ENCODE results near the gene LRP1. TPM values are rescaled to one million over a fixed set of nuclear protein-coding genes. Genes with fewer than 3 reads are reported as not detected.

The LRP1 gene
- polyA plus RNA-seq, 2 donors: 29.6 to 47.6 TPM

- H3K4me3 ChIP-seq (ENCODE audit: low read depth in 1 of 2, low read length in 2 of 2): no peak overlapping the region
- peaks cover 5 to 43% of the 10 kb centered on the region in 2 donors for H3K36me3 ChIP-seq (ENCODE audit: control insufficient read depth in 2 of 2, insufficient read depth in 2 of 2, low read length in 1 of 2)
- no peak overlapping the region for H3K27ac ChIP-seq (ENCODE audit: low read depth in 2 of 2, low read length in 1 of 2)
- 78 to 89% methylated on average over 4 of the region's 4 CpGs for WGBS, 2 donors
- no peaks in the 10 kb centered on the region for H3K9me3 ChIP-seq (ENCODE audit: control insufficient read depth in 2 of 2, insufficient read depth in 1 of 2, low read depth in 1 of 2, low read length in 1 of 2)
- H3K27me3 ChIP-seq (ENCODE audit: control insufficient read depth in 1 of 2, insufficient read depth in 2 of 2, low read length in 2 of 2): no peaks in the 10 kb centered on the region
- H3K4me1 ChIP-seq (ENCODE audit: control insufficient read depth in 2 of 2, insufficient read depth in 2 of 2, low read length in 1 of 2): peaks cover 0 to 6% of the 10 kb centered on the region in 2 donors
Measured at GRCh38 chr12:57160040-57160439, 31.8 kb downstream of the LRP1 start.

- Histone ChIP-seq H3K4me3 (ENCODE audit: low read depth in 1 of 2, low read length in 2 of 2) (no peak overlapping the region), H3K27ac (ENCODE audit: low read depth in 2 of 2, low read length in 1 of 2) (no peak overlapping the region), H3K9me3 (ENCODE audit: control insufficient read depth in 2 of 2, insufficient read depth in 1 of 2, low read depth in 1 of 2, low read length in 1 of 2) (no peaks in the 10 kb centered on the region), H3K27me3 (ENCODE audit: control insufficient read depth in 1 of 2, insufficient read depth in 2 of 2, low read length in 2 of 2) (no peaks in the 10 kb centered on the region), H3K4me1 (ENCODE audit: control insufficient read depth in 2 of 2, insufficient read depth in 2 of 2, low read length in 1 of 2) (peaks cover 0 to 7% of the 10 kb centered on the region in 2 donors), H3K36me3 (ENCODE audit: control insufficient read depth in 2 of 2, insufficient read depth in 2 of 2, low read length in 1 of 2) (peaks cover 6 to 44% of the 10 kb centered on the region in 2 donors)
- 92 to 95% methylated on average over 14 of the region's 14 CpGs for WGBS, 2 donors
Measured at GRCh38 chr12:57160741-57161140, 32.5 kb downstream of the LRP1 start.

- no peak overlapping the region for H3K4me3 ChIP-seq (ENCODE audit: low read depth in 1 of 2, low read length in 2 of 2)
- WGBS, 2 donors: 91 to 94% methylated on average over 7 of the region's 7 CpGs
- H3K27me3 ChIP-seq (ENCODE audit: control insufficient read depth in 1 of 2, insufficient read depth in 2 of 2, low read length in 2 of 2): no peaks in the 10 kb centered on the region
- no peaks in the 10 kb centered on the region for H3K9me3 ChIP-seq (ENCODE audit: control insufficient read depth in 2 of 2, insufficient read depth in 1 of 2, low read depth in 1 of 2, low read length in 1 of 2)
- H3K36me3 ChIP-seq (ENCODE audit: control insufficient read depth in 2 of 2, insufficient read depth in 2 of 2, low read length in 1 of 2): peaks cover 5 to 42% of the 10 kb centered on the region in 2 donors
- H3K27ac ChIP-seq (ENCODE audit: low read depth in 2 of 2, low read length in 1 of 2): no peak overlapping the region
- H3K4me1 ChIP-seq (ENCODE audit: control insufficient read depth in 2 of 2, insufficient read depth in 2 of 2, low read length in 1 of 2): peaks cover 0 to 13% of the 10 kb centered on the region in 2 donors
Measured at GRCh38 chr12:57161491-57161890, 33.2 kb downstream of the LRP1 start.

GRCh38 chr12:57162553-57163125, 34.4 kb downstream of the LRP1 start:
- 93 to 96% methylated on average over 8 of the region's 8 CpGs for WGBS, 2 donors
- Histone ChIP-seq H3K4me3 (ENCODE audit: low read depth in 1 of 2, low read length in 2 of 2) (no peak overlapping the region), H3K36me3 (ENCODE audit: control insufficient read depth in 2 of 2, insufficient read depth in 2 of 2, low read length in 1 of 2) (peaks cover 2 to 40% of the 10 kb centered on the region in 2 donors), H3K9me3 (ENCODE audit: control insufficient read depth in 2 of 2, insufficient read depth in 1 of 2, low read depth in 1 of 2, low read length in 1 of 2) (no peaks in the 10 kb centered on the region), H3K27me3 (ENCODE audit: control insufficient read depth in 1 of 2, insufficient read depth in 2 of 2, low read length in 2 of 2) (no peaks in the 10 kb centered on the region), H3K4me1 (ENCODE audit: control insufficient read depth in 2 of 2, insufficient read depth in 2 of 2, low read length in 1 of 2) (peaks cover 0 to 16% of the 10 kb centered on the region in 2 donors), H3K27ac (ENCODE audit: low read depth in 2 of 2, low read length in 1 of 2) (no peak overlapping the region)

- Histone ChIP-seq H3K9me3 (ENCODE audit: control insufficient read depth in 2 of 2, insufficient read depth in 1 of 2, low read depth in 1 of 2, low read length in 1 of 2) (no peaks in the 10 kb centered on the region), H3K27me3 (ENCODE audit: control insufficient read depth in 1 of 2, insufficient read depth in 2 of 2, low read length in 2 of 2) (no peaks in the 10 kb centered on the region), H3K4me3 (ENCODE audit: low read depth in 1 of 2, low read length in 2 of 2) (no peak overlapping the region), H3K36me3 (ENCODE audit: control insufficient read depth in 2 of 2, insufficient read depth in 2 of 2, low read length in 1 of 2) (peaks cover 2 to 31% of the 10 kb centered on the region in 2 donors), H3K4me1 (ENCODE audit: control insufficient read depth in 2 of 2, insufficient read depth in 2 of 2, low read length in 1 of 2) (peaks cover 0 to 24% of the 10 kb centered on the region in 2 donors), H3K27ac (ENCODE audit: low read depth in 2 of 2, low read length in 1 of 2) (peak overlapping the region in 1 of 2 donors; percentile 53)
- WGBS, 2 donors: 83 to 84% methylated on average over 3 of the region's 3 CpGs
Measured at GRCh38 chr12:57164454-57164853, 36.2 kb downstream of the LRP1 start.

DNA sequence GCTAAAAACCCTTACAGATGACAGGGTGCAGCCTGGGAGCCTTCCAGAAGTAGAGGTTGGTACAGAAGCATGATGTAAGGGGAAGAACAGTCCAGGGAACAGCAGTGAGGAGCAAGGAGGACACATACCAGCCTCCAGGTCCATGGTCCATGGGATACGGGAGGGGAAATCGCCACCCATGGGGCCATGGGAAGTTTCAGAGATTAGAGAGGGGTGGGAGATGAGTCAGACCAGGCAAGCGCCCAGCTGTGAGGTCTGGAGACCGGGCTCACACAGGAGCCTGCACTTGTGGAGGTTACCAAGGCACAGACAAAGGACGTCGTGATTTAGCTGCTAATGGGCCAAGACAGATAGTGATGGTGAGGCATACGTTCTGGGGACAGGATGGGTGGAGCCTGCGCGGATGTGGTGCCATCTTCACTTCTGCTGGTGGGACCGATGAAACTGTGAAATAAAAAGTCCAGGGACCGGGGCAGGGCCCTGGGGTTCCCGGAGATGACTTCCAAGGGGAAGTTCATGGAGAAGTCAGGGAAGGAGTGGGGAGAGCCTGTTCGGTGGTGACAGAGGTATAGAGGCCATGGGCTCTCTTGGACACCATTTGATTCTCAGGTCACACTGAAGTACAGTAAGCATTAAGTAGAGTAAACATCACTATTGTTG, 36.8 kb downstream of the LRP1 start:
- Histone ChIP-seq H3K27me3 (ENCODE audit: control insufficient read depth in 1 of 2, insufficient read depth in 2 of 2, low read length in 2 of 2) (no peaks in the 10 kb centered on the region), H3K9me3 (ENCODE audit: control insufficient read depth in 2 of 2, insufficient read depth in 1 of 2, low read depth in 1 of 2, low read length in 1 of 2) (no peaks in the 10 kb centered on the region), H3K27ac (ENCODE audit: low read depth in 2 of 2, low read length in 1 of 2) (peak overlapping the region in 1 of 2 donors; percentile 53), H3K36me3 (ENCODE audit: control insufficient read depth in 2 of 2, insufficient read depth in 2 of 2, low read length in 1 of 2) (peaks cover 2 to 31% of the 10 kb centered on the region in 2 donors), H3K4me3 (ENCODE audit: low read depth in 1 of 2, low read length in 2 of 2) (no peak overlapping the region), H3K4me1 (ENCODE audit: control insufficient read depth in 2 of 2, insufficient read depth in 2 of 2, low read length in 1 of 2) (peaks cover 0 to 26% of the 10 kb centered on the region in 2 donors)
- 80 to 81% methylated on average over 13 of the region's 13 CpGs for WGBS, 2 donors

DNA sequence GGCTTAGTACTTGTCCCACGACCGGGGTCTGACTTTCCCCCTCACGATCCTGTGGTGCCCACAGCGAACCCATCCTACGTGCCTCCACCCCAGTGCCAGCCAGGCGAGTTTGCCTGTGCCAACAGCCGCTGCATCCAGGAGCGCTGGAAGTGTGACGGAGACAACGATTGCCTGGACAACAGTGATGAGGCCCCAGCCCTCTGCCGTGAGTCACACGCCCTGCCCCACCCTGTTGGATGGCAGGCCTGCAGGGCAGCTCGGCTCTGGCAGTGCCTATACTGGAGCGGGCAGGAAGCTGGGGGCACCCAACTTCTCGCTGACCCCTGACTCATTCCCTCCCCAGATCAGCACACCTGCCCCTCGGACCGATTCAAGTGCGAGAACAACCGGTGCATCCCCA, 37.5 kb downstream of the LRP1 start:
- H3K4me3 ChIP-seq (ENCODE audit: low read depth in 1 of 2, low read length in 2 of 2): no peak overlapping the region
- H3K9me3 ChIP-seq (ENCODE audit: control insufficient read depth in 2 of 2, insufficient read depth in 1 of 2, low read depth in 1 of 2, low read length in 1 of 2): no peaks in the 10 kb centered on the region
- H3K4me1 ChIP-seq (ENCODE audit: control insufficient read depth in 2 of 2, insufficient read depth in 2 of 2, low read length in 1 of 2): peaks cover 0 to 26% of the 10 kb centered on the region in 2 donors
- WGBS, 2 donors: 57 to 66% methylated on average over 18 to 19 of the region's 19 CpGs
- peaks cover 3 to 31% of the 10 kb centered on the region in 2 donors for H3K36me3 ChIP-seq (ENCODE audit: control insufficient read depth in 2 of 2, insufficient read depth in 2 of 2, low read length in 1 of 2)
- peak overlapping the region in 1 of 2 donors; percentile 62 for H3K27ac ChIP-seq (ENCODE audit: low read depth in 2 of 2, low read length in 1 of 2)
- no peaks in the 10 kb centered on the region for H3K27me3 ChIP-seq (ENCODE audit: control insufficient read depth in 1 of 2, insufficient read depth in 2 of 2, low read length in 2 of 2)

GRCh38 chr12:57166971-57167371, 38.7 kb downstream of the LRP1 start:
- H3K27ac ChIP-seq (ENCODE audit: low read depth in 2 of 2, low read length in 1 of 2): peak overlapping the region; percentile 69 to 92
- 44 to 51% methylated on average over 10 of the region's 10 CpGs for WGBS, 2 donors

GRCh38 chr12:57168058-57168457, 39.8 kb downstream of the LRP1 start:
- Histone ChIP-seq H3K9me3 (ENCODE audit: control insufficient read depth in 2 of 2, insufficient read depth in 1 of 2, low read depth in 1 of 2, low read length in 1 of 2) (no peaks in the 10 kb centered on the region), H3K4me3 (ENCODE audit: low read depth in 1 of 2, low read length in 2 of 2) (no peak overlapping the region), H3K27ac (ENCODE audit: low read depth in 2 of 2, low read length in 1 of 2) (peak overlapping the region in 1 of 2 donors; percentile 0), H3K4me1 (ENCODE audit: control insufficient read depth in 2 of 2, insufficient read depth in 2 of 2, low read length in 1 of 2) (peaks cover 0 to 42% of the 10 kb centered on the region in 2 donors), H3K36me3 (ENCODE audit: control insufficient read depth in 2 of 2, insufficient read depth in 2 of 2, low read length in 1 of 2) (peaks cover 6 to 17% of the 10 kb centered on the region in 2 donors), H3K27me3 (ENCODE audit: control insufficient read depth in 1 of 2, insufficient read depth in 2 of 2, low read length in 2 of 2) (no peaks in the 10 kb centered on the region)
- WGBS, 2 donors: 81 to 89% methylated on average over 10 of the region's 10 CpGs

More at GRCh38 chr12:57166971-57167371, 38.7 kb downstream of the LRP1 start:
- Histone ChIP-seq H3K9me3 (ENCODE audit: control insufficient read depth in 2 of 2, insufficient read depth in 1 of 2, low read depth in 1 of 2, low read length in 1 of 2) (no peaks in the 10 kb centered on the region), H3K4me1 (ENCODE audit: control insufficient read depth in 2 of 2, insufficient read depth in 2 of 2, low read length in 1 of 2) (peaks cover 0 to 37% of the 10 kb centered on the region in 2 donors), H3K4me3 (ENCODE audit: low read depth in 1 of 2, low read length in 2 of 2) (no peak overlapping the region), H3K27me3 (ENCODE audit: control insufficient read depth in 1 of 2, insufficient read depth in 2 of 2, low read length in 2 of 2) (no peaks in the 10 kb centered on the region), H3K36me3 (ENCODE audit: control insufficient read depth in 2 of 2, insufficient read depth in 2 of 2, low read length in 1 of 2) (peaks cover 6 to 23% of the 10 kb centered on the region in 2 donors)

Measured in esophagus (tissue), 2 donors.